HepG2 (cell line): ENCODE data around the gene SLC6A8. TPM values are rescaled to one million over a fixed set of nuclear protein-coding genes. Genes with fewer than 3 reads are reported as not detected.
A peak's percentile ranks its signal among the peaks of the same experiment; 100 is the strongest.

Experiments used
- ATAC-seq: fragments of 200-7000 bp; cut with Tn5 transposase; 3 replicates; pipeline ENCODE4 v1.9.1; 2020; ENCODE audit warnings: mild to moderate bottlenecking, moderate library complexity
- BruUV-seq: library from RNA; stranded (reverse); fragments of 400-500 nt; replicated peaks from 2 replicates; lab custom pipeline; 2021; lab: Mats Ljungman, UMichigan
- CTCF ChIA-PET: fragments of 300-600 bp; formaldehyde crosslinking; extraction: SDS; loops from one replicate; lab custom pipeline; 2021; ENCODE audit warnings: low total read pairs, inconsistent platforms, low intra/inter-chr PET ratio; lab: Yijun Ruan, JAX
- POLR2A ChIA-PET: fragments of 350-600 bp; sonication (Branson Sonifier 250); formaldehyde crosslinking; loops from one replicate; lab custom pipeline; 2020; ENCODE audit warnings: antibody characterized with exemption, inconsistent platforms; lab: Yijun Ruan, JAX
- DNase-seq: peaks from one replicate; pipeline ENCODE4 v3.0.0-alpha.2; 2015; ENCODE audit warnings: low spot score
- FAIRE-seq: peaks from 3 replicates; lab custom pipeline; 2011; peaks lifted over from hg19 to GRCh38; lab: Jason Lieb, UNC
- H2AFZ ChIP-seq: one replicate; pipeline ENCODE4 v1.6.1; 2011; ENCODE audit warnings: low read length, inconsistent platforms
- H3K27ac ChIP-seq: fragments of 300-600 bp; 3 replicates; pipeline ENCODE4 v1.8.0; 2011; ENCODE audit warnings: mixed run types, mild to moderate bottlenecking, mixed read lengths, low read length, inconsistent platforms; ENCODE audit not compliant: insufficient read depth; ENCODE audit errors: extremely low read length
- H3K27me3 ChIP-seq, 2 experiments: fragments of 200-600 bp in 1 of 2; 2 replicates in 1 of 2; 3 replicates in 1 of 2; pipeline versions ENCODE4 v1.6.0 to v1.8.0; 2011; ENCODE audit warnings: low read length in 2 of 2, mild to moderate bottlenecking in 2 of 2, moderate library complexity in 2 of 2, inconsistent platforms in 1 of 2; ENCODE audit not compliant: insufficient read depth in 2 of 2, control insufficient read depth in 1 of 2
- H3K36me3 ChIP-seq, 2 experiments: fragments of 200-600 bp in 1 of 2; replicated peaks in 1 of 2; 2 replicates in 1 of 2; 3 replicates in 1 of 2; pipeline versions ENCODE4 v1.5.1 to v1.8.0; 2011; ENCODE audit warnings: low read length in 2 of 2, inconsistent platforms in 1 of 2; ENCODE audit not compliant: insufficient read depth in 2 of 2, control insufficient read depth in 1 of 2
- H3K4me1 ChIP-seq: 2 replicates; pipeline ENCODE4 v1.5.1; 2012; ENCODE audit warnings: low read length, inconsistent platforms; ENCODE audit not compliant: insufficient read depth
- H3K4me2 ChIP-seq: 2 replicates; pipeline ENCODE4 v1.6.0; 2011; ENCODE audit warnings: low read depth, low read length, inconsistent platforms
- H3K4me3 ChIP-seq, 3 experiments: fragments of 200-600 bp in 1 of 3; sonication (generic), shearing (Covaris generic) in 1 of 3; replicated peaks in 1 of 3; 2 replicates each; pipeline ENCODE4 v1.5.1; 2011 to 2016; ENCODE audit warnings: low read length in 3 of 3, inconsistent platforms in 2 of 3, low read depth in 2 of 3, mild to moderate bottlenecking in 2 of 3, control low read depth in 1 of 3, mixed read lengths in 1 of 3; ENCODE audit not compliant: insufficient read depth in 1 of 3
- H3K79me2 ChIP-seq: one replicate; pipeline ENCODE4 v1.6.1; 2011; ENCODE audit warnings: low read length, inconsistent platforms; ENCODE audit not compliant: insufficient read depth
- H3K9ac ChIP-seq: 2 replicates; pipeline ENCODE4 v1.6.0; 2011; ENCODE audit warnings: mild to moderate bottlenecking, low read depth, low read length, inconsistent platforms; ENCODE audit not compliant: insufficient read depth
- H3K9me3 ChIP-seq: 2 replicates; pipeline ENCODE4 v1.5.1; 2012; ENCODE audit warnings: mild to moderate bottlenecking, low read length
- H4K20me1 ChIP-seq: 2 replicates; pipeline ENCODE4 v1.6.0; 2011; ENCODE audit warnings: inconsistent platforms, mild to moderate bottlenecking, low read length, moderate library complexity; ENCODE audit not compliant: insufficient read depth
- CBX2 ChIP-seq, 2 experiments: fragments of 200-600 bp in 1 of 2; sonication (generic); formaldehyde crosslinking in 1 of 2; IDR thresholded peaks; 2 replicates each; pipeline versions ENCODE4 v1.7.0 to v1.8.1; 2018 to 2022; ENCODE audit warnings: low read depth in 2 of 2, low read length in 1 of 2, mild to moderate bottlenecking in 1 of 2, missing genetic modification reagents in 1 of 2
- EED ChIP-seq: sonication (generic); formaldehyde crosslinking; IDR thresholded peaks from 2 replicates; pipeline ENCODE4 v1.5.0; 2020; ENCODE audit warnings: mild to moderate bottlenecking, missing genetic modification reagents
- HOXA9 ChIP-seq: sonication (generic); formaldehyde crosslinking; IDR thresholded peaks from 2 replicates; pipeline ENCODE4 v1.8.1; 2022; ENCODE audit warnings: missing genetic modification reagents, mild to moderate bottlenecking, moderate library complexity, borderline replicate concordance
- KLF13 ChIP-seq: sonication (generic); formaldehyde crosslinking; IDR thresholded peaks from 2 replicates; pipeline ENCODE4 v1.4.0; 2020; ENCODE audit warnings: mild to moderate bottlenecking, missing genetic modification reagents
- MAZ ChIP-seq, 2 experiments: sonication (generic) in 1 of 2; formaldehyde crosslinking in 1 of 2; IDR thresholded peaks; 2 replicates each; pipeline versions ENCODE4 v1.5.0 to v1.6.1; 2012 to 2020; ENCODE audit warnings: low read depth in 2 of 2, mild to moderate bottlenecking in 2 of 2, borderline replicate concordance in 1 of 2, improper control_type of control experiment in 1 of 2, low read length in 1 of 2, missing genetic modification reagents in 1 of 2, moderate library complexity in 1 of 2
- MXI1 ChIP-seq: IDR thresholded peaks from 3 replicates; pipeline ENCODE4 v1.6.1; 2012; ENCODE audit warnings: low read depth, low read length, inconsistent platforms, borderline replicate concordance
- POLR2AphosphoS2 ChIP-seq: IDR thresholded peaks from 2 replicates; pipeline ENCODE4 v1.6.1; 2011; ENCODE audit warnings: low read depth, low read length, improper control_type of control experiment
- SCMH1 ChIP-seq: sonication (generic); formaldehyde crosslinking; IDR thresholded peaks from 2 replicates; pipeline ENCODE4 v1.9.0; 2021; ENCODE audit warnings: missing genetic modification reagents, mild to moderate bottlenecking, borderline replicate concordance
- SKIL ChIP-seq: sonication (generic); formaldehyde crosslinking; IDR thresholded peaks from 2 replicates; pipeline ENCODE4 v1.8.0; 2022; ENCODE audit warnings: missing genetic modification reagents, mild to moderate bottlenecking, moderate library complexity, borderline replicate concordance
- TEAD2 ChIP-seq: sonication (generic); formaldehyde crosslinking; IDR thresholded peaks from 2 replicates; pipeline ENCODE4 v1.9.0; 2021; ENCODE audit warnings: missing genetic modification reagents
- TOPORS ChIP-seq: sonication (generic); formaldehyde crosslinking; IDR thresholded peaks from 2 replicates; pipeline ENCODE4 v1.8.0; 2023; ENCODE audit warnings: mild to moderate bottlenecking, missing genetic modification reagents
- ZFP1 ChIP-seq: IDR thresholded peaks from 2 replicates; pipeline ENCODE4 v1.6.1; 2016
- ZNF17 ChIP-seq: sonication (generic); formaldehyde crosslinking; IDR thresholded peaks from 2 replicates; pipeline ENCODE4 v1.5.0; 2020; ENCODE audit warnings: mild to moderate bottlenecking, missing genetic modification reagents
- ZNF546 ChIP-seq: sonication (generic); formaldehyde crosslinking; conservative IDR thresholded peaks from 2 replicates; pipeline ENCODE4 v1.8.1; 2023; ENCODE audit warnings: mild to moderate bottlenecking, missing genetic modification reagents
- ZNF670 ChIP-seq: sonication (generic); formaldehyde crosslinking; IDR thresholded peaks from 2 replicates; pipeline ENCODE4 v1.8.0; 2022; ENCODE audit warnings: mild to moderate bottlenecking, missing genetic modification reagents, borderline replicate concordance
- ZNF749 ChIP-seq: sonication (generic); formaldehyde crosslinking; IDR thresholded peaks from 2 replicates; pipeline ENCODE4 v1.8.0; 2022; ENCODE audit warnings: mild to moderate bottlenecking, missing genetic modification reagents, moderate library complexity, borderline replicate concordance
- WGBS: methylation state at CpG from one replicate; pipeline ENCODE4 v1.1.6; 2017; ENCODE audit warnings: low lambda C conversion rate; 5-methylcytosine and 5-hydroxymethylcytosine counted together
- in situ Hi-C: cut with HindIII; loops from 2 replicates; pipeline ENCODE4 v1.10.0; 2017; ENCODE audit warnings: low pct_unique_long_range_greater_than_20kb; ENCODE audit not compliant: extremely low pct_ligation_motif_present
- intact Hi-C: fragments of 100-400 bp; cut with micrococcal nuclease; formaldehyde crosslinking; loops from one replicate; pipeline ENCODE4 v1.10.0; 2022; ENCODE audit not compliant: unreplicated experiment
- polyA plus RNA-seq, 8 experiments: library from polyadenylated mRNA; depleted of rRNA in 3 of 8; stranded (reverse) in 7 of 8; unstranded in 1 of 8; fragments of >200 nt; fragmentation: Illumina TruSeq in 4 of 8; extraction: Trizol in 4 of 8; gene quantifications; 2 replicates each; pipeline versions ENCODE4 v1.2.1 to v1.2.3, GENCODE V29; 2011 to 2016; ENCODE audit warnings: low read depth in 4 of 8, missing spikeins in 1 of 8, mixed read lengths in 1 of 8; ENCODE audit not compliant: insufficient read depth in 1 of 8
- total RNA-seq, 5 experiments: library from RNA; depleted of rRNA; stranded (reverse); fragments of >200 nt; fragmentation: Illumina TruSeq; extraction: Trizol; gene quantifications; 2 replicates each; pipeline ENCODE4 v1.2.3, GENCODE V29; 2016; ENCODE audit warnings: low read depth in 1 of 5
- TF ChIP-seq, protein P1 (sequence below): sonication (generic); formaldehyde crosslinking; IDR thresholded peaks from 2 replicates; pipeline ENCODE4 v1.8.0; 2022; ENCODE audit warnings: mild to moderate bottlenecking, missing genetic modification reagents, moderate library complexity
- TF ChIP-seq, protein P2 (sequence below): sonication (generic); formaldehyde crosslinking; IDR thresholded peaks from 2 replicates; pipeline ENCODE4 v1.5.0; 2020; ENCODE audit warnings: mild to moderate bottlenecking, missing genetic modification reagents

The SLC6A8 gene
- total and polyA plus RNA-seq, 2 of the 13 experiments (the other 11 are each of a cell fraction or from before 2014, with no cell fraction given), result 13.9 to 176 TPM

GRCh38 chrX:153723351-153724251, 35.9 kb downstream of the SLC6A8 start:
- H3K27ac ChIP-seq, result peak overlapping the region; percentile 92
- H3K4me3 ChIP-seq, result peak overlapping the region; percentile 60 to 74 (median 63); a peak in 5 of 6 replicates
- CTCF ChIA-PET, result no interaction called here
- peak overlapping the region; percentile 82 for H3K9ac ChIP-seq
- no peak overlapping the region for H2AFZ ChIP-seq
- H3K9me3 ChIP-seq, result no peaks in the 10 kb centered on the region
- H3K36me3 ChIP-seq, result peaks cover 2 to 16% of the 10 kb centered on the region in 2 experiments; a peak in 4 of 5 replicates
- H3K4me2 ChIP-seq, result peak overlapping the region; percentile 92
- peak; percentile 59 for DNase-seq
- POLR2A ChIA-PET, result interaction anchor here (1.4 kb wide), 1 partner anchor 15 kb away, joined by 3 read pairs; no protein-coding TSS in a partner anchor
- no peak for FAIRE-seq
- BruUV-seq, result no TSS peak
- in situ Hi-C loops, result no loop called here
- H4K20me1 ChIP-seq, result peaks cover 35% of the 10 kb centered on the region; the same call in 1 of the 2 replicates
- H3K79me2 ChIP-seq, result peaks cover 54% of the 10 kb centered on the region
- ATAC-seq, result peak; percentile 18
- WGBS, result 0% methylated on average over 6 of the region's 78 CpGs
- no peaks in the 10 kb centered on the region for H3K27me3 ChIP-seq
- intact Hi-C loops, result no loop called here
- H3K4me1 ChIP-seq, result peaks cover 50% of the 10 kb centered on the region
- TF ChIP-seq KLF13 (CRISPR knock-in tag) (no peak), ZNF546 (no peak), POLR2AphosphoS2 (no peak), MAZ (IDR thresholded peaks at IDR 0.05; ENCODE audit: borderline replicate concordance, low read depth, low read length) (no peak), MAZ (CRISPR knock-in tag; IDR thresholded peaks at IDR 0.05; ENCODE audit: low read depth) (peak; percentile 70; the same call in 1 of the 2 replicates), ZFP1 (CRISPR knock-in tag) (no peak), ZNF749 (no peak), SCMH1 (CRISPR knock-in tag) (no peak), ZNF17 (CRISPR knock-in tag) (no peak), ZNF670 (CRISPR knock-in tag) (no peak), HOXA9 (CRISPR knock-in tag) (no peak), TEAD2 (CRISPR knock-in tag) (no peak), SKIL (CRISPR knock-in tag) (no peak), TOPORS (CRISPR knock-in tag) (no peak), EED (CRISPR knock-in tag) (no peak), CBX2 (IDR thresholded peaks at IDR 0.05; ENCODE audit: low read depth, low read length) (no peak), CBX2 (CRISPR knock-in tag; IDR thresholded peaks at IDR 0.05; ENCODE audit: low read depth) (no peak), MXI1 (peak; percentile 73; the same call in 1 of the 3 replicates)
- TF ChIP-seq, protein P1, sequence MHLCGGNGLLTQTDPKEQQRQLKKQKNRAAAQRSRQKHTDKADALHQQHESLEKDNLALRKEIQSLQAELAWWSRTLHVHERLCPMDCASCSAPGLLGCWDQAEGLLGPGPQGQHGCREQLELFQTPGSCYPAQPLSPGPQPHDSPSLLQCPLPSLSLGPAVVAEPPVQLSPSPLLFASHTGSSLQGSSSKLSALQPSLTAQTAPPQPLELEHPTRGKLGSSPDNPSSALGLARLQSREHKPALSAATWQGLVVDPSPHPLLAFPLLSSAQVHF (CRISPR knock-in tag), result no peak
- TF ChIP-seq, protein P2, sequence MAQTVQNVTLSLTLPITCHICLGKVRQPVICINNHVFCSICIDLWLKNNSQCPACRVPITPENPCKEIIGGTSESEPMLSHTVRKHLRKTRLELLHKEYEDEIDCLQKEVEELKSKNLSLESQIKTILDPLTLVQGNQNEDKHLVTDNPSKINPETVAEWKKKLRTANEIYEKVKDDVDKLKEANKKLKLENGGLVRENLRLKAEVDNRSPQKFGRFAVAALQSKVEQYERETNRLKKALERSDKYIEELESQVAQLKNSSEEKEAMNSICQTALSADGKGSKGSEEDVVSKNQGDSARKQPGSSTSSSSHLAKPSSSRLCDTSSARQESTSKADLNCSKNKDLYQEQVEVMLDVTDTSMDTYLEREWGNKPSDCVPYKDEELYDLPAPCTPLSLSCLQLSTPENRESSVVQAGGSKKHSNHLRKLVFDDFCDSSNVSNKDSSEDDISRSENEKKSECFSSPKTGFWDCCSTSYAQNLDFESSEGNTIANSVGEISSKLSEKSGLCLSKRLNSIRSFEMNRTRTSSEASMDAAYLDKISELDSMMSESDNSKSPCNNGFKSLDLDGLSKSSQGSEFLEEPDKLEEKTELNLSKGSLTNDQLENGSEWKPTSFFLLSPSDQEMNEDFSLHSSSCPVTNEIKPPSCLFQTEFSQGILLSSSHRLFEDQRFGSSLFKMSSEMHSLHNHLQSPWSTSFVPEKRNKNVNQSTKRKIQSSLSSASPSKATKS, result no peak
